NCI-H524 treated with DMSO at 0.1 percent for 48 hours (cell line): ENCODE results near the gene CA7.
"Not testable (repeated sequence)": the region's sequence is repeated elsewhere in the genome, so short reads cannot be mapped to it uniquely, and the experiment has no call there.

Source experiments
- DNase-seq: peaks from one replicate; lab custom pipeline; 2025; lab: John Stamatoyannopoulos, UW

CA7 gene

GRCh38 chr16:66846831-66847230, 2.6 kb downstream of the CA7 start:
- DNase-seq = no peak

- DNase-seq = no peak
Measured at GRCh38 chr16:66847533-66848067, 3.4 kb downstream of the CA7 start.

- DNase-seq = no peak
Measured at GRCh38 chr16:66848172-66848571, 4.0 kb downstream of the CA7 start.

GRCh38 chr16:66849021-66849420, 4.8 kb downstream of the CA7 start:
- DNase-seq = no peak

- no peak for DNase-seq
Measured at GRCh38 chr16:66849549-66849948, 5.3 kb downstream of the CA7 start.

GRCh38 chr16:66850115-66850815, 6.1 kb downstream of the CA7 start:
- DNase-seq = no peak

- DNase-seq = no peak
Measured at GRCh38 chr16:66851166-66851964, 7.2 kb downstream of the CA7 start.

GRCh38 chr16:66853261-66854139, 9.3 kb downstream of the CA7 start:
- DNase-seq = no peak

GRCh38 chr16:66856184-66856730, 12.0 kb downstream of the CA7 start:
- DNase-seq = no peak

- no peak for DNase-seq
Measured at GRCh38 chr16:66856801-66857200, 12.6 kb downstream of the CA7 start.

GRCh38 chr16:66857437-66857836, 13.2 kb downstream of the CA7 start:
- no peak for DNase-seq

- DNase-seq = no peak
Measured at GRCh38 chr16:66858740-66859396, 14.7 kb downstream of the CA7 start.

- peak; percentile 44 for DNase-seq
Measured at GRCh38 chr16:66859397-66860068, 15.3 kb downstream of the CA7 start.

GRCh38 chr16:66862023-66862520, 17.9 kb downstream of the CA7 start:
- DNase-seq = no peak

- DNase-seq = no peak
Measured at GRCh38 chr16:66863707-66864106, 19.5 kb downstream of the CA7 start.

- no peak for DNase-seq
Measured at GRCh38 chr16:66869424-66869823, 25.2 kb downstream of the CA7 start.

- not testable (repeated sequence) for DNase-seq
Measured at GRCh38 chr16:66871363-66871762, 27.1 kb downstream of the CA7 start.

- no peak for DNase-seq
Measured at GRCh38 chr16:66871840-66872239, 27.6 kb downstream of the CA7 start.

GRCh38 chr16:66872559-66872942, 28.3 kb downstream of the CA7 start:
- no peak for DNase-seq

GRCh38 chr16:66872943-66873684, 28.9 kb downstream of the CA7 start:
- peak; percentile 28 for DNase-seq
